Measurements from ENCODE around the gene HEMK1. TPM values are rescaled to one million over a fixed set of nuclear protein-coding genes. Genes with fewer than 3 reads are reported as not detected.
A peak's percentile ranks its signal among the peaks of the same experiment; 100 is the strongest.

HEMK1 gene
- total RNA-seq, 4 donors from 2014 or later, result 3.8 to 10.6 (median 8.4) TPM

- Histone ChIP-seq H3K27ac (no peak overlapping the region), H3K9me3 (no peaks in the 10 kb centered on the region), H3K36me3 (peaks cover 19% of the 10 kb centered on the region), H3K27me3 (no peaks in the 10 kb centered on the region), H3K4me3 (peak overlapping the region; percentile 13), H3K4me1 (peaks cover 94% of the 10 kb centered on the region)
- no peak for TF ChIP-seq EP300 (IDR thresholded peaks at IDR 0.05)
- no peak for TF ChIP-seq CTCF (IDR thresholded peaks at IDR 0.05)
- no peak for TF ChIP-seq POLR2AphosphoS5 (IDR thresholded peaks at IDR 0.05)
- no peak for TF ChIP-seq POLR2A (IDR thresholded peaks at IDR 0.05)
- DNase-seq (ENCODE audit: low spot score in 2 of 2), result no peak
- 64% methylated on average over 6 of the region's 7 CpGs for WGBS
Measured at GRCh38 chr3:50608278-50608677, 39.0 kb downstream of the HEMK1 start.

GRCh38 chr3:50609071-50609762 is 39.9 kb downstream of the HEMK1 start:
- DNase-seq (ENCODE audit: low spot score in 2 of 2), result no peak
- H3K4me1 ChIP-seq, result peaks cover 93% of the 10 kb centered on the region
- peak overlapping the region; percentile 75 for H3K4me3 ChIP-seq
- peaks cover 19% of the 10 kb centered on the region for H3K36me3 ChIP-seq
- no peaks in the 10 kb centered on the region for H3K27me3 ChIP-seq
- TF ChIP-seq POLR2A (IDR thresholded peaks at IDR 0.05) (no peak), POLR2AphosphoS5 (IDR thresholded peaks at IDR 0.05) (no peak), EP300 (IDR thresholded peaks at IDR 0.05) (no peak), CTCF (IDR thresholded peaks at IDR 0.05) (no peak)
- no peaks in the 10 kb centered on the region for H3K9me3 ChIP-seq
- WGBS, result 74% methylated on average over 5 of the region's 5 CpGs
- peak overlapping the region; percentile 10 for H3K27ac ChIP-seq

GRCh38 chr3:50609763-50610085 is 40.4 kb downstream of the HEMK1 start:
- 82% methylated on average over 3 of the region's 3 CpGs for WGBS
- peaks cover 19% of the 10 kb centered on the region for H3K36me3 ChIP-seq
- H3K27me3 ChIP-seq, result no peaks in the 10 kb centered on the region
- peak overlapping the region; percentile 2 for H3K27ac ChIP-seq
- peaks cover 88% of the 10 kb centered on the region for H3K4me1 ChIP-seq
- no peaks in the 10 kb centered on the region for H3K9me3 ChIP-seq
- DNase-seq (ENCODE audit: low spot score in 2 of 2), result no peak
- peak overlapping the region; percentile 75 for H3K4me3 ChIP-seq
- TF ChIP-seq POLR2AphosphoS5 (IDR thresholded peaks at IDR 0.05) (no peak), POLR2A (IDR thresholded peaks at IDR 0.05) (no peak), EP300 (IDR thresholded peaks at IDR 0.05) (no peak), CTCF (IDR thresholded peaks at IDR 0.05) (no peak)

- TF ChIP-seq POLR2AphosphoS5 (IDR thresholded peaks at IDR 0.05), result no peak
- TF ChIP-seq POLR2A (IDR thresholded peaks at IDR 0.05), result no peak
- no peak for TF ChIP-seq EP300 (IDR thresholded peaks at IDR 0.05)
- H3K9me3 ChIP-seq, result no peaks in the 10 kb centered on the region
- no peak for DNase-seq (ENCODE audit: low spot score in 2 of 2)
- WGBS, result 66% methylated on average over 5 of the region's 6 CpGs
- H3K27me3 ChIP-seq, result no peaks in the 10 kb centered on the region
- peak overlapping the region; percentile 75 for H3K4me3 ChIP-seq
- H3K4me1 ChIP-seq, result peaks cover 81% of the 10 kb centered on the region
- H3K27ac ChIP-seq, result peak overlapping the region; percentile 89
- H3K36me3 ChIP-seq, result peaks cover 19% of the 10 kb centered on the region
Measured at GRCh38 chr3:50610181-50610971, 41.1 kb downstream of the HEMK1 start.

GRCh38 chr3:50610992-50611463 is 41.7 kb downstream of the HEMK1 start:
- peaks cover 19% of the 10 kb centered on the region for H3K36me3 ChIP-seq
- no peaks in the 10 kb centered on the region for H3K9me3 ChIP-seq
- H3K4me3 ChIP-seq, result peak overlapping the region; percentile 75
- TF ChIP-seq POLR2AphosphoS5 (IDR thresholded peaks at IDR 0.05), result no peak
- no peak for TF ChIP-seq POLR2A (IDR thresholded peaks at IDR 0.05)
- TF ChIP-seq EP300 (IDR thresholded peaks at IDR 0.05), result no peak
- no peak for TF ChIP-seq CTCF (IDR thresholded peaks at IDR 0.05)
- H3K27ac ChIP-seq, result peak overlapping the region; percentile 89
- H3K4me1 ChIP-seq, result peaks cover 79% of the 10 kb centered on the region
- no peaks in the 10 kb centered on the region for H3K27me3 ChIP-seq
- 0% methylated on average over 6 of the region's 10 CpGs for WGBS
- no peak for DNase-seq (ENCODE audit: low spot score in 2 of 2)

Data from suprapubic skin (tissue), 4 donors.